Fibroblast of lung (primary cell): ENCODE data around the gene DNAH9. TPM values are rescaled to one million over a fixed set of nuclear protein-coding genes. Genes with fewer than 3 reads are reported as not detected.

Source experiments
- DNase-seq, 2 donors: peaks; one replicate each; pipeline versions ENCODE4 v3.0.0 to v3.0.0-alpha.2; 2010; ENCODE audit warnings: low read depth in 2 of 2
- H2AFZ ChIP-seq: 2 replicates; pipeline ENCODE4 v1.5.1; 2012; ENCODE audit warnings: low read length, control low read depth, inconsistent platforms
- H3K27ac ChIP-seq: 2 replicates; pipeline ENCODE4 v1.5.1; 2011; ENCODE audit warnings: low read length, control low read depth; ENCODE audit not compliant: insufficient read depth
- H3K27me3 ChIP-seq: 2 replicates; pipeline ENCODE4 v1.5.1; 2011; ENCODE audit warnings: mild to moderate bottlenecking, low read length; ENCODE audit not compliant: control insufficient read depth, insufficient read depth
- H3K36me3 ChIP-seq: 2 replicates; pipeline ENCODE4 v1.5.1; 2011; ENCODE audit warnings: low read length; ENCODE audit not compliant: control insufficient read depth, insufficient read depth
- H3K4me1 ChIP-seq: 2 replicates; pipeline ENCODE4 v1.5.1; 2011; ENCODE audit warnings: low read length; ENCODE audit not compliant: control insufficient read depth, insufficient read depth; ENCODE audit errors: extremely low read depth
- H3K4me2 ChIP-seq: 2 replicates; pipeline ENCODE4 v1.5.1; 2011; ENCODE audit warnings: low read length, control low read depth; ENCODE audit not compliant: insufficient read depth; ENCODE audit errors: extremely low read depth
- H3K4me3 ChIP-seq, 4 experiments: fragments of 200-600 bp in 1 of 4; sonication (generic) in 1 of 4; replicated peaks in 1 of 4; 2 replicates each; pipeline ENCODE4 v1.5.1; 2011 to 2016; ENCODE audit warnings: low read length in 4 of 4, low read depth in 3 of 4, mild to moderate bottlenecking in 3 of 4, control low read depth in 2 of 4, inconsistent platforms in 1 of 4, mixed read lengths in 1 of 4; ENCODE audit not compliant: insufficient read depth in 1 of 4; ENCODE audit errors: control extremely low read depth in 1 of 4
- H3K79me2 ChIP-seq: 2 replicates; pipeline ENCODE4 v1.5.1; 2012; ENCODE audit warnings: mild to moderate bottlenecking, low read length, inconsistent platforms; ENCODE audit not compliant: control insufficient read depth, insufficient read depth
- H3K9ac ChIP-seq: 2 replicates; pipeline ENCODE4 v1.5.1; 2011; ENCODE audit warnings: mild to moderate bottlenecking, low read length, control low read depth; ENCODE audit not compliant: insufficient read depth
- H3K9me3 ChIP-seq: 2 replicates; pipeline ENCODE4 v1.5.1; 2012; ENCODE audit warnings: low read depth, low read length; ENCODE audit not compliant: control insufficient read depth, insufficient read depth
- H4K20me1 ChIP-seq: 2 replicates; pipeline ENCODE4 v1.5.1; 2011; ENCODE audit warnings: low read length; ENCODE audit not compliant: control insufficient read depth, insufficient read depth; ENCODE audit errors: extremely low read depth
- CTCF ChIP-seq, 2 donors: IDR thresholded peaks in 1 of 2; conservative IDR thresholded peaks in 1 of 2; 1 replicate in 1 of 2; 2 replicates in 1 of 2; pipeline ENCODE4 v1.5.1; 2011 to 2012; ENCODE audit warnings: low read length in 2 of 2, control low read depth in 1 of 2, inconsistent platforms in 1 of 2, low read depth in 1 of 2, mild to moderate bottlenecking in 1 of 2
- EZH2 ChIP-seq: IDR thresholded peaks from 2 replicates; pipeline ENCODE4 v1.5.1; 2012; ENCODE audit warnings: low read length, control low read depth, mild to moderate bottlenecking; ENCODE audit errors: missing control alignments
- polyA plus RNA-seq, 2 donors: library from polyadenylated mRNA; depleted of rRNA in 1 of 2; stranded (reverse) in 1 of 2; unstranded in 1 of 2; fragments of >200 nt; gene quantifications; 2 replicates each; pipeline ENCODE4 v1.2.1, GENCODE V29; 2011 to 2012; ENCODE audit warnings: missing spikeins in 1 of 2
- total RNA-seq: library from RNA; depleted of rRNA; stranded (reverse); fragments of >200 nt; gene quantifications from 2 replicates; pipeline ENCODE4 v1.2.1, GENCODE V29; 2014

DNAH9 gene
- total and polyA plus RNA-seq, 2 donors (not counting 1 experiment from before 2014, with no cell fraction given): not detected

DNA sequence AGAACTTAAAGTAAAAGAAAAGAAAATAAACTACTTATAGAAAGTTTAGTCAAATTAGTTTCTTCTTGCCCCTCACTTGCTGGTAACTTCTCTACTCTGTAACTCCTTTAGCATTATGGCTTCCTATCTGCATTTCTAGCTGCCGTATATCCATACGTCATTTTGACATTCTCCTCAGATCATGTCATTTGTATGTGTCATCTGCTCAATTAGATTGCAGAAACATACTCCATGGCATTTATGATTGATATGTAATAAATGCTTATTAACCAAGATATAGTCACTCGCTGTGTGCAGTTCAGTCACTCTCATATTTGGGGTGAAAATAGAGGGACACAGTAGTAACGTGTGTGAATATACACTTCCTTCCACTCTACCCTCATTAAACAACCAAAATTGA, 295.6 kb downstream of the DNAH9 start:
- no peak overlapping the region for H3K9ac ChIP-seq
- H3K27me3 ChIP-seq: no peaks in the 10 kb centered on the region
- no peaks in the 10 kb centered on the region for H3K4me1 ChIP-seq
- H3K36me3 ChIP-seq: no peaks in the 10 kb centered on the region
- H3K9me3 ChIP-seq: no peaks in the 10 kb centered on the region
- H4K20me1 ChIP-seq: no peaks in the 10 kb centered on the region
- no peak overlapping the region for H3K4me3 ChIP-seq
- TF ChIP-seq EZH2 (no peak), CTCF (conservative IDR thresholded peaks at IDR 0.05 in 1 of 2, IDR thresholded peaks at IDR 0.05 in 1 of 2; ENCODE audit: low read depth in 1 of 2, low read length in 2 of 2) (no peak)
- DNase-seq: no peak
- no peak overlapping the region for H3K4me2 ChIP-seq
- no peak overlapping the region for H3K27ac ChIP-seq
- no peak overlapping the region for H2AFZ ChIP-seq
- H3K79me2 ChIP-seq: no peaks in the 10 kb centered on the region

GRCh38 chr17:11896199-11896598, 297.9 kb downstream of the DNAH9 start:
- Histone ChIP-seq H4K20me1 (no peaks in the 10 kb centered on the region), H3K27ac (no peak overlapping the region), H3K79me2 (no peaks in the 10 kb centered on the region), H3K27me3 (no peaks in the 10 kb centered on the region), H3K9me3 (no peaks in the 10 kb centered on the region), H3K4me1 (no peaks in the 10 kb centered on the region), H3K36me3 (no peaks in the 10 kb centered on the region), H2AFZ (no peak overlapping the region), H3K4me2 (no peak overlapping the region), H3K4me3 (no peak overlapping the region), H3K9ac (no peak overlapping the region)
- TF ChIP-seq EZH2 (no peak), CTCF (conservative IDR thresholded peaks at IDR 0.05 in 1 of 2, IDR thresholded peaks at IDR 0.05 in 1 of 2; ENCODE audit: low read depth in 1 of 2, low read length in 2 of 2) (no peak)
- no peak for DNase-seq

DNA sequence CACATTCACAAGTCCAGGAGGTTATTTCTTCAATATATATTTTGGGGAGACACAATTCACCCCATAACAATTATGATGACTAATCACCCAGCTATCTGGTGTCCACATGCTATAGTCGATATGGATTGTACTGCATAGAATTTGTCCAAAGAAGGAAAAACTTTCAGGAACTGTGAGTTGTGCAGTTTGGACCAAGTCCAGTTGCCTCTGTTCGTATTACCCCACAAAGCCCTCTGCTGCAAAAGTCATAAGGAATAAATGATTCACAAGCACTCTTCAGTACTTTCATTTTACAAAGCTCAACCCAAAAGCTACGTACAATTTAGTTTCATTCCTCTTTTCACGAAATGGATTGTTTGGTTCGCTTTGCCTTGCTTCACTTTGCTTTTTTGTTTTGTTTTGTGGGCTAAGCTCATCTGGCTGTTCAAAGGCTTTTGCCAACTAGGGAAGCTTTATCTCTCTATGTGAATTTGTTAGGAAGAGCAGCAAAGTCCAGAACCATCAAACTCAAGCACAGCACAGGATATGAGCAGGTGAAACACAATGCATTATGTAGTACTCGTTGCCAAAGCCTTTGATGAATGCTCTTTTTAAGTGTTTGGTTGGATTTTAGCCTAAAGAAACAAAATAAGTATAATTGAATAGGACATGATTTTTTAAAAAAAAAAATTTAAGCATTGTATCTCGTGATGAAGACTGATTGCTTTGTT, 300.4 kb downstream of the DNAH9 start:
- Histone ChIP-seq H4K20me1 (no peaks in the 10 kb centered on the region), H3K27me3 (no peaks in the 10 kb centered on the region), H3K27ac (no peak overlapping the region), H2AFZ (no peak overlapping the region), H3K36me3 (no peaks in the 10 kb centered on the region), H3K4me3 (no peak overlapping the region), H3K4me1 (no peaks in the 10 kb centered on the region), H3K9ac (no peak overlapping the region), H3K4me2 (no peak overlapping the region), H3K9me3 (no peaks in the 10 kb centered on the region), H3K79me2 (no peaks in the 10 kb centered on the region)
- DNase-seq: no peak
- TF ChIP-seq CTCF (conservative IDR thresholded peaks at IDR 0.05 in 1 of 2, IDR thresholded peaks at IDR 0.05 in 1 of 2; ENCODE audit: low read depth in 1 of 2, low read length in 2 of 2): no peak
- no peak for TF ChIP-seq EZH2
